ENCODE measurements around the gene ZNF827. TPM values are rescaled to one million over a fixed set of nuclear protein-coding genes. Genes with fewer than 3 reads are reported as not detected.
"Not testable (repeated sequence)": the region's sequence is repeated elsewhere in the genome, so short reads cannot be mapped to it uniquely, and the experiment has no call there.

Gene ZNF827
- total RNA-seq, 1 donor from 2014 or later = 21.2 TPM

GRCh38 chr4:145839151-145839550, 99.5 kb downstream of the ZNF827 start:
- Mint-ChIP-seq H3K4me1 (peaks cover 17% of the 10 kb centered on the region), H3K9me3 (no peaks in the 10 kb centered on the region), H3K4me3 (no peak overlapping the region), H3K27ac (ENCODE audit: unreplicated experiment) (peak overlapping the region; percentile 79), H3K36me3 (ENCODE audit: low read depth) (peaks cover 27% of the 10 kb centered on the region), H3K27me3 (ENCODE audit: low read depth) (no peaks in the 10 kb centered on the region)
- TF ChIP-seq, protein P1, sequence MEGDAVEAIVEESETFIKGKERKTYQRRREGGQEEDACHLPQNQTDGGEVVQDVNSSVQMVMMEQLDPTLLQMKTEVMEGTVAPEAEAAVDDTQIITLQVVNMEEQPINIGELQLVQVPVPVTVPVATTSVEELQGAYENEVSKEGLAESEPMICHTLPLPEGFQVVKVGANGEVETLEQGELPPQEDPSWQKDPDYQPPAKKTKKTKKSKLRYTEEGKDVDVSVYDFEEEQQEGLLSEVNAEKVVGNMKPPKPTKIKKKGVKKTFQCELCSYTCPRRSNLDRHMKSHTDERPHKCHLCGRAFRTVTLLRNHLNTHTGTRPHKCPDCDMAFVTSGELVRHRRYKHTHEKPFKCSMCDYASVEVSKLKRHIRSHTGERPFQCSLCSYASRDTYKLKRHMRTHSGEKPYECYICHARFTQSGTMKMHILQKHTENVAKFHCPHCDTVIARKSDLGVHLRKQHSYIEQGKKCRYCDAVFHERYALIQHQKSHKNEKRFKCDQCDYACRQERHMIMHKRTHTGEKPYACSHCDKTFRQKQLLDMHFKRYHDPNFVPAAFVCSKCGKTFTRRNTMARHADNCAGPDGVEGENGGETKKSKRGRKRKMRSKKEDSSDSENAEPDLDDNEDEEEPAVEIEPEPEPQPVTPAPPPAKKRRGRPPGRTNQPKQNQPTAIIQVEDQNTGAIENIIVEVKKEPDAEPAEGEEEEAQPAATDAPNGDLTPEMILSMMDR (conservative IDR thresholded peaks at IDR 0.05) = no peak
- no peak for DNase-seq (ENCODE audit: low read depth, low spot score)

DNA sequence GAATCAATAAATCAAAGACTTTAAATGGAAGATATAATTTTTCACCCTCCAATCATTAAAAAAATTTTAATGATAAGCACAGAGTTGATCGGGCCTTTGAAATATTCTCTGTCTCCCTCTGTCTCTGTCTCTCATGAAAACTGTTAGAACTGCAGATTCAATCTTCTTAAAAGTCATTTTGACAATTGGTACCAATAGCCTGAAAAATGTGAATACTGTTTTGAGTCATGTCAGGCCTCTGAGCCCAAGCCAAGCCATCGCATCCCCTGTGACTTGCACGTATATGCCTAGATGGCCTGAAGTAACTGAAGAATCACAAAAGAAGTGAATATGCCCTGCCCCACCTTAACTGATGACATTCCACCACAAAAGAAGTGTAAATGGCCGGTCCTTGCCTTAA, 106.2 kb downstream of the ZNF827 start:
- H3K27ac Mint-ChIP-seq (ENCODE audit: unreplicated experiment); DNase-seq (ENCODE audit: low read depth, low spot score); H3K4me1 Mint-ChIP-seq; H3K27me3 Mint-ChIP-seq (ENCODE audit: low read depth); H3K4me3 Mint-ChIP-seq; H3K9me3 Mint-ChIP-seq: not testable (repeated sequence)
- H3K36me3 Mint-ChIP-seq (ENCODE audit: low read depth) = peaks cover 23% of the 10 kb centered on the region

GRCh38 chr4:145830699-145831098, 107.9 kb downstream of the ZNF827 start:
- Mint-ChIP-seq H3K4me3 (no peak overlapping the region), H3K4me1 (peaks cover 9% of the 10 kb centered on the region), H3K9me3 (no peaks in the 10 kb centered on the region), H3K36me3 (ENCODE audit: low read depth) (peaks cover 20% of the 10 kb centered on the region), H3K27ac (ENCODE audit: unreplicated experiment) (no peak overlapping the region), H3K27me3 (ENCODE audit: low read depth) (no peaks in the 10 kb centered on the region)
- no peak for DNase-seq (ENCODE audit: low read depth, low spot score)
- TF ChIP-seq, protein P1 (conservative IDR thresholded peaks at IDR 0.05) = no peak

- no peak overlapping the region for H3K4me3 Mint-ChIP-seq
- peaks cover 21% of the 10 kb centered on the region for H3K36me3 Mint-ChIP-seq (ENCODE audit: low read depth)
- H3K27me3 Mint-ChIP-seq (ENCODE audit: low read depth) = no peaks in the 10 kb centered on the region
- H3K4me1 Mint-ChIP-seq = peaks cover 10% of the 10 kb centered on the region
- H3K9me3 Mint-ChIP-seq = no peaks in the 10 kb centered on the region
- TF ChIP-seq, protein P1 (conservative IDR thresholded peaks at IDR 0.05) = no peak
- H3K27ac Mint-ChIP-seq (ENCODE audit: unreplicated experiment) = no peak overlapping the region
- no peak for DNase-seq (ENCODE audit: low read depth, low spot score)
These were observed 108.8 kb downstream of the ZNF827 start for GRCh38 chr4:145829629-145830395.

- Mint-ChIP-seq H3K36me3 (ENCODE audit: low read depth) (peaks cover 21% of the 10 kb centered on the region), H3K27me3 (ENCODE audit: low read depth) (no peaks in the 10 kb centered on the region), H3K4me3 (no peak overlapping the region), H3K27ac (ENCODE audit: unreplicated experiment) (no peak overlapping the region), H3K9me3 (no peaks in the 10 kb centered on the region), H3K4me1 (peaks cover 18% of the 10 kb centered on the region)
- no peak for DNase-seq (ENCODE audit: low read depth, low spot score)
- TF ChIP-seq, protein P1 (conservative IDR thresholded peaks at IDR 0.05) = no peak
These were observed 109.7 kb downstream of the ZNF827 start for GRCh38 chr4:145828802-145829485.

- DNase-seq (ENCODE audit: low read depth, low spot score) = no peak
- H3K4me1 Mint-ChIP-seq = peaks cover 29% of the 10 kb centered on the region
- no peak overlapping the region for H3K27ac Mint-ChIP-seq (ENCODE audit: unreplicated experiment)
These were observed 110.7 kb downstream of the ZNF827 start for GRCh38 chr4:145827885-145828284.

More at GRCh38 chr4:145827885-145828284, 110.7 kb downstream of the ZNF827 start:
- Mint-ChIP-seq H3K27me3 (ENCODE audit: low read depth) (no peaks in the 10 kb centered on the region), H3K36me3 (ENCODE audit: low read depth) (peaks cover 19% of the 10 kb centered on the region), H3K9me3 (no peaks in the 10 kb centered on the region), H3K4me3 (no peak overlapping the region)
- TF ChIP-seq, protein P1 (conservative IDR thresholded peaks at IDR 0.05) = no peak
